Stimulated activated naive CD4-positive, alpha-beta T cell (primary cell): ENCODE measurements around the gene GLT8D1.
A peak's percentile ranks its signal among the peaks of the same experiment; 100 is the strongest.

Experiments
- DNase-seq, 6 experiments: peaks; one replicate each; lab custom pipeline; 2025; lab: John Stamatoyannopoulos, UW

The GLT8D1 gene

GRCh38 chr3:52712291-52713212, 7.0 kb upstream of the GLT8D1 start:
- no peak for DNase-seq

DNA sequence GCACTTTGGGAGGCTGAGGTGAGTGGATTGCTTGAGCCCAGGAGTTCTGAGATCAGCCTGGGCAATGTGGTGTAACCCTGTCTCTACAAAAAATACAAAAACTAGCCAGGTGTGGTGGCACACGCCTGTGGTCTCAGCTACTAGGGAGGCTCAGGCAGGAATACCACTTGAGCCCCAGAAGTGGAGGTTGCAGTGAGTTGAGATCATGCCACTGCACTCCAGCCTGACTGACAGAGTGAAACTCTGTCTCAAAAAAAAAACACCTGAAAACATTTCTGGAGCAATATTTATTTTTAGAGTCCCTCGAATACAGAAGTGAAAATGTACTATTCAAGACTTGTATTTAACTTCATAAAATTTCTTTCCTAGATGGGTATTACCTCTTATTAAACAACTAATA, 4.9 kb upstream of the GLT8D1 start:
- DNase-seq: no peak

- no peak for DNase-seq
Observed at GRCh38 chr3:52707585-52707984, 2.0 kb upstream of the GLT8D1 start.

DNA sequence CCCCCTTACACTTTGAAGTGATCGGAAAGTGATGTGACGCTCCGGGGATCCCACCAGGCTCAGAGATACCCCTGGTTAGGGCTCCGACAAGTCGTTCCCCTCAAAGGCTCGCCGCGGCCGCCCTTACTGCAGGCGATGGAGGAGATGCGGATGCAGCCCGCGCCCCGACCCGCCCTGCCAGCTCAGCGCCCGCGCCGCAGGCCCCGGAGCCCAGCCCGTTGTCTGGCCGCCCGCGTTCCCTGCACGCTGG, 228 bp downstream of the GLT8D1 start:
- DNase-seq: no peak

- DNase-seq: no peak
Observed at GRCh38 chr3:52704611-52705437, 767 bp downstream of the GLT8D1 start.

DNA sequence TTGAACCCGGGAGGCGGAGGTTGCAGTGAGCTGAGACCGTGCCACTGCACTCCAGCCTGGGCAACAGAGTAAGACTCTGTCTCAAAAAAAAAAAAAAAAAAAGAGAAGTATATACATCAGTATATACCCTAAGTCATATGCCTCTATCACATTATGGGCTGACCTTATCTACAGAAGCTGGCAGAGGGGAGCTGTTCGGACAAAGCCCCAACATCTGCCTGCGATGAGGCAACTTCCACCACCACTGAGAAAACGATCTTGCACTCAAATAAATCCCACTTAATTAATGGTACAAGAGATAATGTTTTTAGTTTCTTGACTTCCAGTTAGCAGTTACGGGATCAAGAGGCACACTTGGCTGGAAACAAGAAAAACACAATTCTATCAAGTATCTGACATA, 2.2 kb downstream of the GLT8D1 start:
- DNase-seq: no peak

GRCh38 chr3:52697632-52697965, 8.0 kb downstream of the GLT8D1 start:
- DNase-seq: no peak

- no peak for DNase-seq
Observed at GRCh38 chr3:52696830-52697631, 8.6 kb downstream of the GLT8D1 start.

- no peak for DNase-seq
Observed at GRCh38 chr3:52695798-52696671, 9.6 kb downstream of the GLT8D1 start.

- no peak for DNase-seq
Observed at GRCh38 chr3:52694528-52695189, 10.9 kb downstream of the GLT8D1 start.

GRCh38 chr3:52693071-52693470, 12.5 kb downstream of the GLT8D1 start:
- no peak for DNase-seq

DNA sequence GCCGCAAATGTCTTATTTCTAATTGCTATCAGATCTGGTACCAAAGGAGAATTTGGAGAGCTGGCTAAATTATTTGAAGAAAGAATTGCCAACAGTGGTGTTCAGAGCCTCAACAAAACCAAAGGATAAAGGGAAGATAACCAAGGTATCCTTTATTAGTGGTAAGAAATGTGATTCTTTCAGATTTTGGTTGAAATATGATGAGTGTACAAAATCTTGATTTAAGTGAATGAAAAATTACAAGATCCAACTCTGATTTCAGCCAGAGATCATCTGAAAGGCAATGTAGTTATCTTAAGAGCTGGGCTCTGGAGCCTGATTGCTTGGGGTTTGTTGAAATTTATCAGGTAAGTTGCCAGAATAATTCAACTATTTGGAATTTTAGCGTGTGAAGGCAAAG, 15.0 kb downstream of the GLT8D1 start:
- no peak for DNase-seq

DNA sequence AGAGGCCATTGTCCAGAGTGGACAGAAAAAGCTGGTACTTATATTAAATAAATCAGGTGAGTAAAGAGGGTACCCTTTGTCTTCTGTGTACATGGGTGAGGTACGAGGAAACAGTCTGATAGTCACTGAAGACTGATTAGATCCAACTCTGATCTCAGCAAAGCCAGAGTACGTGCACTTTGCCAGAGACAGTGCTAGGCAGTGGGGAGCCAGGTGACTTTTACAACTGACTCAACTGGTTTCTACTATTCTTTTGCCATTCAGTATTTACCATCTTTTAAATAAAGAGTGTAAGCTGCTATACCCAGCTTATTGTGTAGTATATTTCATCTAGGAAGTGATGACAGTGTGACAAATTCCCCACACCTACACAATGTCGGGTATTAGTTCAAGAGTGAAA, 16.4 kb downstream of the GLT8D1 start:
- no peak for DNase-seq

GRCh38 chr3:52688266-52688665, 17.3 kb downstream of the GLT8D1 start:
- no peak for DNase-seq

DNA sequence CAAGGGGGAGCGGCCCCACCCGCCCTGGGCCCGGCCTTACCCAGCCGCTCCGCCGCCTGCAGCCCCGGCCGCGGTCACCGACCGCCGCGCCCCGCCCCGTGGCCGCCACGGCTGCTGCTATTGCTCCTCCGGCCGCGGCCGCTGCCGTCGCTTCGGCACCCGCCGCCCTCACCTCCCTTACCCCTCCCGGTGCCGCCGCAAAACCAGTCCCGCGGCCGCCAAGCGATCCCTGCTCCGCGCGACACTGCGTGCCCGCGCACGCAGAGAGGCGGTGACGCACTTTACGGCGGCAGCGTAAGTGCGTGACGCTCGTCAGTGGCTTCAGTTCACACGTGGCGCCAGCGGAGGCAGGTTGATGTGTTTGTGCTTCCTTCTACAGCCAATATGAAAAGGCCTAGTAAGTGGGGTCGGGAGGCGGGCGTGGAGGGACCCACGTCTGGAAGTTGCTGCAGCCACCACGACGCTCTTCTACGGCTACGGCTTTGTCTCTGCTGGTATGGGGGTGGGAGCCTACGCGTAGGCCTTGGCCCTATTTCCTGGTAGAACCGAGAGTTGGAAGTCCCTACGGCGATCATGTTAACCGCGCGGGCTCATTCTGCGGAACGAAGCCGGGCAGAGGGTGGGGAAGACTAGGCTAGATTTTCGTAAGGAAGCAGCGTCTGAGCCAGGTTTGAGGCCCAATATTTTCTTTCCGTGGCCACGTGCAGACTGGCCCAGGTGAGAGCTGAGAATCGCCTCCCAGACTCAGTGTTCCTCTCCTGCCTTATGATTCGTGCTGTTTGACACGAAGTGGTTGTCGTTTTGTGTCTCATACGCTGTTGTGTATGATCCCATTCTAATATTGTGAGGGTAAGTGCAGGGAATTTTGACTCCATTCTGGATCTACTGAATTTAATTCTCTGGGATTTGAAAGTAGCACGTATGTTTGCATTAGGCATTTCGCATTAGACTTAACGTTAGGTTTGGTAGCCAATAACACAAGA, 19.6 kb downstream of the GLT8D1 start, which contains the start of the genes GNL3 and PBRM1:
TSS of gene GNL3 (plus strand) at position 324 of the 983 bp plus-strand sequence. CDS start at position 385, 61 bp downstream.
TSS of gene PBRM1 (minus strand) at position 205 of the 983 bp plus-strand sequence.
- peak; percentile 82 to 92 (median 88) for DNase-seq

DNA sequence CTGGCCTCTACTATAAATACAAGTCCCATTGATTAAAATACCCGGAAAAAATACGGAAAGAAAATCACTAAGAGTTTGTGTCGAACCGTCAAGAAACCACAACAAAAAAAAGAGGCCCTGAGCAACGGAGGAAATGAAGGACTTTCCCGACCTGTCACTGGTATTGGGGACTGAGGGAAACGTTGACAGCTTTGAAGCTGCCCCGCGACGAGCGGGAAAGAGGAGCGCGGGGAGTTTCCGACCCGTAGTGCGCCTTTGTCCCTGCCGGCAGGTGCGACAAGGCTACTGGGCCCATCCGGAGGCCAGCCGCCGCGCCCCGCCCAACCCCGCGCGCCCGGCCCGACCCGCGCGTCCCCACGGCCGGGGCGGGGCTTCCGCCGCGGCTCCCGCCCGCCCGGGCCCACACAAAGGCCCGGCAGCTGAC, 20.3 kb downstream of the GLT8D1 start:
- DNase-seq: peak; percentile 41 to 80 (median 72)

DNA sequence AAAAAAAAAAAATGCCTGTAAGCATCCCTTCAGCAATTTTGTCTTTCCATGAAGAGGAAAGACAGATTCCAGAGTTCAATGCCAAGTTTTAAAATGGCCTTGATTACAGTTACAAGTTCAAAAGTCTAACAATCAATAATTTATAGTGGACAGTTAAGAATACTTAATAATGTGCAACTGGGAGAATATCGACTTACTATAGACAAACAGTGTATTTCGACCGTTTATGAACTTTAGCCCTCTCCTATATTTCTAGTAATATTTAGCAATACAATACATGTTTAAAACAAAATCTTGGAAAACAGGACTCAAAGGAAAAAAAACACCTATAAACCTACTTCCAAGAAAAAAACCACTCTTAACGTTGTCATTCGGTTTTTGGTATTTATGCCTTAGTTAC, 21.4 kb downstream of the GLT8D1 start:
- no peak for DNase-seq

GRCh38 chr3:52683611-52684010, 22.0 kb downstream of the GLT8D1 start:
- no peak for DNase-seq

DNA sequence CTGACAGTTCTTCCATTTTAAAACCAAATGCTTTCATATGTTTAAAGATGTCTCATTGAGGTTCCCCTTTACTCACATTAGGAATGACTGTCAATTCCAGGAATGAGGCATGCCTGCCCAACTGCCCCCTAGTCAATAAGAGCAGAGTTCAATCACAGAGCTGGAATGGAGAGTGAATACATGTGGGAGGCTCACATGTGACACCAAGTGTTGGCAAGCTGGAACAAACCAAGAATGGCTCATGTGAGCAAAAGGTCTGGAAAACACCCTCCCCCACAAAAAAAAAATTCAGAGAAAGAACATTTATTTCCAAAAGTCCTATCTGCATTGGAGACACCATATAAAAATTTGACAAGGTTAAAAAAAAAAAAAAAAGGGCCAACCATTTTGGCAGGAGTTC, 23.6 kb downstream of the GLT8D1 start:
- DNase-seq: no peak

GRCh38 chr3:52681596-52681995, 24.0 kb downstream of the GLT8D1 start:
- no peak for DNase-seq
